Measurements from ENCODE around the gene KIAA0232. TPM values are rescaled to one million over a fixed set of nuclear protein-coding genes. Genes with fewer than 3 reads are reported as not detected.

KIAA0232 gene
- total RNA-seq, 2 experiments from 2014 or later: 13.5 to 14.4 TPM

DNA sequence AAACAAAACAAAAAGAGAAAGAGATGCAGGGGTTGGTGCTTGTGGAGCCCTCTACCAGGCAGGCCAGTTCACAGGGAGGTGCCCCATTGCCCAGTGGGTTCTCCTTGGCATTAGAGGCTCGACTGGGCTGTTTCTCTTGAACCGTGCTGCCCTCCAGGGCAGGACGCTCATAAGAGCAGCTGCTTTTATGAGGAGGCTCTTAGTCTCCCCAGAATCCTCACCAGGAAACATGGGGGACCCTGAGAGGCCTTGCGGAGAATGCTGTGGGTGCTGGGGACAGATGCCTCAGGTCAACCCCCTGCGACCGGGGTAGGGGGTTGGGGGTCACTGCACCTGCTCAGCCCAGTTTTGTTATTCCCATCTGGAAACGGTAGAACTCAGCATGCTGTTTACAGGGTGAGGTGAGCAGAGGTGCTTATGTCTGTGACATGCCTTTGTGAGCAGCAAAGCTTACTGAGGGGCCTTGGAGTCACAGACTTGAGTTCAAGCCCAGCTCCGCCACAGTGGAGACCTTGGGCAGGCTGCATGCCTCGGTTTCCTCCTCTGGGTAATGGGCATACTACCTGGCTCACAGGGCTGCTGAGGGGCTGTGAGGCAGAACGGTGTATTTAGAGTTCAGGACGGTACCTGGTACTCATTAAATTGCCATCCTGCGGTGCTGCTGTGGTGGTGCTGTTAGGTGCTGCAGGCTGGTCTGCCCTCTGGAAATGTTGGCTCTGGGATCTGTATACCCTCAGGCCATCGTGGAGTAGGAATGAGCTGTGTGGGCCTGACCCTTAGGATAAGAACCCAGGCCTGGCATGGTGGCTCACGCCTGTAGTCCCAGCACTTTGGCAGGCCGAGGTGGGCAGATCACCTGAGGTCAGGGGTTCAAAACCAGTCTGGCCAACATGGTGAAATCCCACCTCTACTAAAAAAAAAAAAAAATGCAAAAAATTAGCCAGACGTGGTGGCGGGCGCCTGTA is 132.8 kb downstream of the KIAA0232 start:
- H3K36me3 Mint-ChIP-seq (ENCODE audit: low read depth): peaks cover 4% of the 10 kb centered on the region
- H3K4me3 Mint-ChIP-seq: no peak overlapping the region
- intact Hi-C loops (cut with micrococcal nuclease): loop anchor here (2.0 kb wide), 1 partner anchor 27 kb away; no protein-coding TSS in a partner anchor

DNA sequence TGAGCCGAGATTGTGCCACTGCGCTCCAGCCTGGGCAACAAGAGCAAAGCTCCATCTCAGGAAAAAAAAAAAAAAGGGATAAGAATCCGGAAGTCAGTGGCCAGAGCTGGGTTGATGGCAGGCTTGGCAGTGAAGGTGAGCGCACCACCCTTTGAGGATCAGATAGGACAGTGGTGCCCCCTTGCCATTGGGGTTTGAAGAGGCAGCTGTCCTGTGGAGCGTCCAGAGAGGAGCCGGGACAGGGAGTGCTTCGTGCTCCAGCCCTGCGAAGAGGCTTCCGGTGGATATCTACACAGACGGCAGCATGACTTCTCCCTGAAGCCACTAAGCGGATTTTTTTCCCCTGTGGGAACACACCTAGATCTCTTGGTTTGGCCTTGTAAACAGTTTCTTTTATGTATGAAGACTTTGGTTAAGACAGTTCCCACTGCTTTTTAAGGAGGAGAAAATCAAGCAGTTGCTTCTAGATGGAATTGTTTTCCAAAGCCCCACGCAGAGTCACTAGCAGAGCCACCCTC is 133.6 kb downstream of the KIAA0232 start:
- peaks cover 3% of the 10 kb centered on the region for H3K36me3 Mint-ChIP-seq (ENCODE audit: low read depth)
- no peak for DNase-seq
- H3K4me3 Mint-ChIP-seq: no peak overlapping the region
- no peaks in the 10 kb centered on the region for H3K9me3 Mint-ChIP-seq
- peaks cover 66% of the 10 kb centered on the region for H3K4me1 Mint-ChIP-seq (ENCODE audit: low read depth)
- H3K27me3 Mint-ChIP-seq (ENCODE audit: low read depth): no peaks in the 10 kb centered on the region
- intact Hi-C loops (cut with micrococcal nuclease): loop anchor here (2.0 kb wide), 1 partner anchor 27 kb away; no protein-coding TSS in a partner anchor
- H3K27ac Mint-ChIP-seq: peak overlapping the region; percentile 80
- CTCF ChIA-PET: interaction anchor here (0.7 to 1.7 kb wide), 3 partner anchors 11 to 153 kb away, joined by 4 to 6 read pairs (median 4); no protein-coding TSS in a partner anchor

More for the DNA sequence above, 132.8 kb downstream of the KIAA0232 start:
- H3K27ac Mint-ChIP-seq: no peak overlapping the region
- H3K4me1 Mint-ChIP-seq (ENCODE audit: low read depth): peaks cover 66% of the 10 kb centered on the region
- H3K9me3 Mint-ChIP-seq: no peaks in the 10 kb centered on the region
- no peaks in the 10 kb centered on the region for H3K27me3 Mint-ChIP-seq (ENCODE audit: low read depth)
- DNase-seq: no peak
- CTCF ChIA-PET: interaction anchor here (0.7 to 1.1 kb wide), 3 partner anchors 37 to 156 kb away, joined by 3 to 4 read pairs (median 3); no protein-coding TSS in a partner anchor

DNA sequence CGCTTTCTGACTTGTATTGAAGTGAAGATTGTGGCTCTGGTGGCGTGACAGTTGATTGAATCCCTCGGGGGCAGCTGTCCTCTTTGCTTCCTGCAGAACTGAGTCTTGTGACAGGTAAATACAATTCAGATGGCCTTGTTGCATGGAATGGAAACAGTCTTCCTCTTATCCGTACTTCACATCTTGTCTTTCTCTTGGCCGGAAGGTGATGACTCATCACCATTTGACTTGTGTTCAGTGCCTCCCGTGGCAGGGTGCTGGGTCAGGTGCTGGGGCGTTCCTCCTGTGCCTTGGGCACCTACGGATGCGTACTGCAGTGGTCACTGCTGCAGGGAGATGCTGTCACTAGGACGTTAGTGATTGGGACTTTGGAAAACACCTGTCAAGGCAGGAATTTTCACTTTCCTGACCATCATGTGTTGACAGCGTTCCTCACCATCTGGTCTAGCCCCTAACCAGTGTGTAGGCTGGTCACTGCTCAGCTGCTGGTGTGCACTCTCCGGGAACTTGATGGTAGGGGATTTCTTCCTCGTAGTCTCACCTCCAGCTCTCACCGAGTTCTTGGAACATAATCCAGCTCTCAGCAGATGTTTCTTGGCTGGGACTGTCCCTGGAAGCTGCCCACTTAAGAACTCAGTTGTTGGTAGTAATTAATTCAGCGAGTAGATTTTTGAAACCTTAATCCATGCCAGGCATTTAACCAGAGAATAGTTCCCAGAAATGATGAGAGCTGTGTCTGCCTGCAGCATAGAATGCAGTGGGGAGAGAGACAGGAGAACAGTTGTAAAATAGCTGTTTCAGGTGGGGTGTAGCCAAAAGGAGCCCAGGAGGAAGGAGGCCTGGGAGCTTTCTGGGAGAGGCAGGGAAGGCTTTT is 134.3 kb downstream of the KIAA0232 start:
- H3K36me3 Mint-ChIP-seq (ENCODE audit: low read depth): peaks cover 3% of the 10 kb centered on the region
- intact Hi-C loops (cut with micrococcal nuclease): loop anchor here (1.0 to 2.0 kb wide), 2 partner anchors 9 to 26 kb away; no protein-coding TSS in a partner anchor
- CTCF ChIA-PET: interaction anchor here (0.6 to 1.7 kb wide), 11 partner anchors 8 to 197 kb away, joined by 3 to 6 read pairs (median 3); no protein-coding TSS in a partner anchor

DNA sequence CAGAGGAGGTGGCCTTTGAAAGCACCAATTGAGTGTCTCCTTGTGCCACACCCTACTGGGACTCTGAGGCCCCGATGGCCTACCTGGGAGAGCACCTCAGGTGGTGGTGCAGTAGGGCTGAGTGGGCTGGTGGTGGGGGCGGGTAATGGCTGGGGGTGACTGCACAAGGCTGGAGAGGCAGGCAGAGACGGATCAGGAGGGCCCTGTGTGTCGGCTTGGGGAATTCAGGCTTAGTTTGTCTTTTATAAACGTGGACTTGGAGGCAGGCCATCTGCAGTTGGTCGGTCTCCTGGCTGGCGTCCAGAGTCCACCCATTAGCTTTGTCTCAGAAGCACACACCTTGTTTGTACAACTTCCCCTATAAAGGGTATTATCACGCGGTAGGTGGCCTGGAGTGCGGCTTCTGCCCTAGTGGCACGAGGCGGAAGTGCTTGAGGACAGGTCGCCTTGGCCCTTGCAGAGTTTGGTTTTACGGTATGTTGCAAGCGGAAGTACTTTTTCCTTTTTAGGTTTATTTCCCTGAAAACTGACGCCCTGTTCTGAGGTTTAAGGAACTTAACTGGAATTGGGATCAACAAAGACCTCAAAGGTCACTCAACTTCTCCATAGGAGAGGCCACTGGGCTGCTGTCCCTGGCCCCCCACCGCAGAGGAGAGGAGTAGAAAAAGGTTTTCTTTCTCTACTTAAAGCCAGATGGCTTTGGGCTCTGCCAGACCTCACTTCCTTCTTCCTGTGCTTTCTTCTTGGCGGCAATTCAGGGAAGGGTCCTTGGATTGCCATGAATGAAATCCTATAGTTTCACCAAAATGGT is 135.1 kb downstream of the KIAA0232 start:
- CTCF ChIA-PET: interaction anchor here (0.7 to 1.7 kb wide), 13 partner anchors 8 to 200 kb away, joined by 3 to 6 read pairs (median 3); partner anchors contain the start of gene TBC1D14
- H3K9me3 Mint-ChIP-seq: no peaks in the 10 kb centered on the region
- peaks cover 63% of the 10 kb centered on the region for H3K4me1 Mint-ChIP-seq (ENCODE audit: low read depth)

More for the DNA sequence above, 134.3 kb downstream of the KIAA0232 start:
- Mint-ChIP-seq H3K27me3 (ENCODE audit: low read depth) (no peaks in the 10 kb centered on the region), H3K9me3 (no peaks in the 10 kb centered on the region), H3K27ac (peak overlapping the region; percentile 80), H3K4me1 (ENCODE audit: low read depth) (peaks cover 60% of the 10 kb centered on the region), H3K4me3 (peak overlapping the region; percentile 16)
- DNase-seq: peak; percentile 77

DNA sequence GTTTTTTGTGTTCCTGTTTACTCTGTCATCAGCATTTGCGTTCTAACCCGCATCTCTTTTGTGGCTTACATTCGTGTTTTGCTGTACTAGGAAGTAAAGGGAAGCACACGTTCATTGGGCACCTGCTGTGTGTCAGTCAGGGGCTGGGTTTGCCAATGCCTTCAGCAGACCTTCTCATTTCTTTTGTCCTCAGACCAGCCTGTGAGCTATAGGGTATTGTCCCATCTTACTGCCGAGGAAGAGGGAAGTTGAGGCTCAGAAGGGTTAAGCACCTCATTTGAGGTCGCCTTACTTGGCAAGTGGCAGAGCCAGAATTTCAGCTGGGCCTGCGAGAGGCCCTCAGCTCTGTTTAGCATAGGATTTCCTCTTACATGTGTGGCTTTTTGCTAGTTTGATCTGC is 135.8 kb downstream of the KIAA0232 start:
- intact Hi-C loops (cut with micrococcal nuclease): loop anchor here (1.0 kb wide), 1 partner anchor 9 kb away; the partner anchor contains the start of gene TBC1D14
- Mint-ChIP-seq H3K27me3 (ENCODE audit: low read depth) (no peaks in the 10 kb centered on the region), H3K9me3 (no peaks in the 10 kb centered on the region), H3K4me3 (peak overlapping the region; percentile 26), H3K36me3 (ENCODE audit: low read depth) (no peaks in the 10 kb centered on the region), H3K4me1 (ENCODE audit: low read depth) (peaks cover 60% of the 10 kb centered on the region), H3K27ac (peak overlapping the region; percentile 80)
- CTCF ChIA-PET: interaction anchor here (0.8 to 1.5 kb wide), 4 partner anchors 9 to 201 kb away, joined by 3 to 6 read pairs (median 4); partner anchors contain the start of gene TBC1D14
- peak; percentile 45 for DNase-seq

More for the DNA sequence above, 135.1 kb downstream of the KIAA0232 start:
- Mint-ChIP-seq H3K4me3 (peak overlapping the region; percentile 26), H3K36me3 (ENCODE audit: low read depth) (peaks cover 2% of the 10 kb centered on the region), H3K27me3 (ENCODE audit: low read depth) (no peaks in the 10 kb centered on the region), H3K27ac (peak overlapping the region; percentile 80)
- intact Hi-C loops (cut with micrococcal nuclease): loop anchor here (1.0 to 2.0 kb wide), 3 partner anchors 8 to 25 kb away; partner anchors contain the start of gene TBC1D14
- DNase-seq: peak; percentile 65

DNA sequence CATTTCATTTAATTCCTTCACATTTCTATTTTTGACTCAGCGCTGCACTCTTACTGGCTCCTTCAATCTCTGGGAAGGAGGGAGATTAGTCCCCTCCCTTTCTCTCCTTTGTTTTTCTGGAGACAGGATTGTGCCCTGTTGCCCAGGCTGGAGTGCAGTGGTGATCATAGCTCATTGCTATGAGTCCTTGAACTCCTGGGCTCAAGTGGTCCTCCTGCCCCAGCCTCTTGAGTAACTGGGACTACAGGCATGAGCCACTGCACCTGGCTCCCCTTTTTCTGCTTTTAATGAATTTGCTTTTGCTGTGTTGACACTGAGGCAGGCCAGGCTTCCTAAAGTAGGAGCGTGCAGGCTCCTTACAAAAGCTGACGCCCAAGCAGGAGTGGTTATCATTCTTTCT is 137.6 kb downstream of the KIAA0232 start:
- Mint-ChIP-seq H3K27me3 (ENCODE audit: low read depth) (no peaks in the 10 kb centered on the region), H3K4me1 (ENCODE audit: low read depth) (peaks cover 64% of the 10 kb centered on the region), H3K27ac (no peak overlapping the region), H3K9me3 (no peaks in the 10 kb centered on the region), H3K36me3 (ENCODE audit: low read depth) (peaks cover 12% of the 10 kb centered on the region), H3K4me3 (no peak overlapping the region)
- no peak for DNase-seq
- intact Hi-C loops (cut with micrococcal nuclease): no loop called here
- CTCF ChIA-PET: interaction anchor here (1.1 to 1.8 kb wide), 3 partner anchors 9 to 54 kb away, joined by 4 to 5 read pairs (median 4); no protein-coding TSS in a partner anchor

DNA sequence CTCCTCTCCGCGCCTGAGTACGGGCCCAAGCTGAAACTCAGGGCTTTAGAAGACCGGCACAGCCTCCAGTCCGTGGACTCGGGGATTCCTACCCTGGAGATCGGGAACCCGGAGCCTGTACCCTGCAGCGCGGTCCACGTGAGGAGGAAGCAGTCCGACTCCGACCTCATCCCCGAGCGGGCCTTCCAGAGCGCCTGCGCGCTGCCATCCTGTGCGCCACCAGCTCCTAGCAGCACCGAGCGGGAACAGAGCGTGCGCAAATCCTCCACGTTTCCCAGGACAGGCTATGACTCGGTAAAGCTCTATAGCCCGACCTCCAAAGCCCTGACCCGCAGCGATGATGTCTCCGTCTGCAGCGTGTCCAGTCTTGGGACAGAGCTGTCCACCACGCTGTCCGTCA is 141.0 kb downstream of the KIAA0232 start:
- no peak for DNase-seq
- no peak overlapping the region for H3K4me3 Mint-ChIP-seq
- H3K9me3 Mint-ChIP-seq: no peaks in the 10 kb centered on the region
- H3K27ac Mint-ChIP-seq: no peak overlapping the region
- no peaks in the 10 kb centered on the region for H3K27me3 Mint-ChIP-seq (ENCODE audit: low read depth)
- peaks cover 26% of the 10 kb centered on the region for H3K36me3 Mint-ChIP-seq (ENCODE audit: low read depth)
- intact Hi-C loops (cut with micrococcal nuclease): no loop called here
- H3K4me1 Mint-ChIP-seq (ENCODE audit: low read depth): peaks cover 65% of the 10 kb centered on the region
- CTCF ChIA-PET: interaction anchor here (1.4 kb wide), 1 partner anchor 11 kb away, joined by 3 read pairs; no protein-coding TSS in a partner anchor

DNA sequence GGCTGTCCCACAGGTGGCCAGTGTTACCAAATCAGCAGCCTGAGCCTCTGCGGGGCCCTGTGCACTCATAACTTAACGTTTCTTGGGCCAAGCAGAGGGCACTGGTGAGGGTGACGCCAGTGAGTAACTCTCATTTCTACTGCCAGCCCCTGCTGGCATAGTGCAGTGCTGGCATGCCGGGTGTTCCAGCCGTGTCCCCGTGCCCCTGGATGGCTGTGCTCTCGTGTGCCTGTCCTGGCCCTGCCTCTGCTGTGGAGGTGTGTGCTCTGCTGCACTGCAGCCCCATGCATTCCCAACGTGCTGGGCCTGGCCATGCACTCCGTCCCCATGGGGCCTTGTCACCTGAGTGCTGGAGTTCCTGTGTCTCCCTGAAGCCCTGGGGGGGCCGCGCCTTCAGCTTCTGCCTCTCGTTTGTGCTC is 141.8 kb downstream of the KIAA0232 start:
- H3K4me3 Mint-ChIP-seq: no peak overlapping the region
- DNase-seq: no peak
- intact Hi-C loops (cut with micrococcal nuclease): no loop called here
- H3K27me3 Mint-ChIP-seq (ENCODE audit: low read depth): no peaks in the 10 kb centered on the region
- H3K36me3 Mint-ChIP-seq (ENCODE audit: low read depth): peaks cover 32% of the 10 kb centered on the region
- peaks cover 68% of the 10 kb centered on the region for H3K4me1 Mint-ChIP-seq (ENCODE audit: low read depth)
- H3K27ac Mint-ChIP-seq: no peak overlapping the region
- H3K9me3 Mint-ChIP-seq: no peaks in the 10 kb centered on the region
- CTCF ChIA-PET: no interaction called here

DNA sequence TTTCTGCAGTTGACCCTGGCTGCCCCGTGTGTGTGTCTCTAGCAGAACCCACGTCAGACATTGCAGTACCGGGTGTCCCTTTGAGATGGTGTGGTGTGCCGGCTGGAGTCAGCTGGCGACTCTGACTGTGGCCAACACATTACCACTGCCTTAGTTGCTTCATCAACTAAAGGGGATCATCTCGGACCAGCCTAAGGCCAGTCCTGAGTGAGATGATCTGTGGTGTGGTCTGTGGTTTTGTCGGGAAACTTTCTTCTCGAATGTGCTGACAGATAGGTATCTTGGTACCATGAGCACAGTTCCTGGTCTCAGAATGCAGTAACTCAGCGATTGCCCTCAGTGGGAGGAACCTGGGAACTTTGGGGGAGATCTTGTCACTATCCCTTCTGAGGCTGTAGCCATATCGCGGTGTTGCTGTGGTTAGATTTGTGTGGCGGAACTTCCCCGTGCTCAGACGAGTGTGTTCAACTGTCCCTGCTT is 142.9 kb downstream of the KIAA0232 start:
- CTCF ChIA-PET: interaction anchor here (2.3 kb wide), 1 partner anchor 12 kb away, joined by 7 read pairs; no protein-coding TSS in a partner anchor
- intact Hi-C loops (cut with micrococcal nuclease): no loop called here
- Mint-ChIP-seq H3K36me3 (ENCODE audit: low read depth) (peaks cover 32% of the 10 kb centered on the region), H3K4me3 (no peak overlapping the region), H3K4me1 (ENCODE audit: low read depth) (peaks cover 72% of the 10 kb centered on the region), H3K27ac (peak overlapping the region; percentile 85), H3K27me3 (ENCODE audit: low read depth) (no peaks in the 10 kb centered on the region), H3K9me3 (no peaks in the 10 kb centered on the region)
- DNase-seq: peak; percentile 32

DNA sequence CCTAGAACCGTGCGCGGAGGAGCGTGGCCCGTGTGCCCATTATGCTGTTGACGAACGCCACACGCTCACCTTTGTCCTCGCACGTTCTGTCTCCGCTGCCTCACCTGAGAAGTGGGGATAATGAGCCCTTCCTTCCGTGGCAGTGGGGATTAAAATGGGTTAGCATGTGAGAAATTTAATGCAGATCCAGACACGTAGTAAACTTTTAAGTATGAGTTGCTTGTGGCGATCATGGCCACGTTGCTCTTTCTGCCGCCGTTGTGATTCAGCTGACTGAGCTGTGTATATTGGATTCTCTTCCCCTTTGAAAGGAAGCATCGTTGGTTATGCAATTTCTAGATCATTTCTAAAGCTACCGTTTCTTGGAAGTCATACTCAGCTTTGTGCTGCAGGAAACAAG is 143.6 kb downstream of the KIAA0232 start:
- Mint-ChIP-seq H3K9me3 (no peaks in the 10 kb centered on the region), H3K27me3 (ENCODE audit: low read depth) (no peaks in the 10 kb centered on the region), H3K27ac (peak overlapping the region; percentile 85), H3K36me3 (ENCODE audit: low read depth) (peaks cover 32% of the 10 kb centered on the region), H3K4me1 (ENCODE audit: low read depth) (peaks cover 66% of the 10 kb centered on the region), H3K4me3 (peak overlapping the region; percentile 49)
- DNase-seq: peak; percentile 63
- CTCF ChIA-PET: interaction anchor here (2.1 to 2.7 kb wide), 3 partner anchors 13 to 48 kb away, joined by 6 to 8 read pairs (median 7); no protein-coding TSS in a partner anchor
- intact Hi-C loops (cut with micrococcal nuclease): loop anchor here (1.0 kb wide), 3 partner anchors 9 to 142 kb away; partner anchors contain the start of genes GRPEL1 and TBC1D14
